SU-DHL-6 (cell line): ENCODE measurements around the gene RSPH9.

ENCODE experiments used
- H2AFZ ChIP-seq: fragments of 200-600 bp; sonication (generic); 2 replicates; pipeline ENCODE4 v1.6.1; 2014; ENCODE audit warnings: low read depth, mild to moderate bottlenecking, moderate library complexity, mixed read lengths, antibody characterized with exemption, low read length; ENCODE audit not compliant: severe bottlenecking
- H3F3A ChIP-seq: fragments of 200-600 bp; shearing (Covaris generic); 2 replicates; pipeline ENCODE4 v1.6.0; 2016; ENCODE audit warnings: antibody characterized with exemption, mild to moderate bottlenecking; ENCODE audit not compliant: insufficient read depth
- H3K27ac ChIP-seq: fragments of 200-600 bp; sonication (generic); 2 replicates; pipeline ENCODE4 v1.5.1; 2016; ENCODE audit warnings: low read depth, mild to moderate bottlenecking, low read length, moderate library complexity, mixed read lengths
- H3K27me3 ChIP-seq: fragments of 200-600 bp; sonication (generic), shearing (Covaris generic); 2 replicates; pipeline ENCODE4 v1.6.0; 2014; ENCODE audit warnings: mild to moderate bottlenecking, low read length
- H3K36me3 ChIP-seq: fragments of 200-600 bp; sonication (generic); 2 replicates; pipeline ENCODE4 v1.6.1; 2014; ENCODE audit warnings: mild to moderate bottlenecking, low read length, mixed read lengths
- H3K4me2 ChIP-seq: fragments of 300-600, 200-600 bp; shearing (Covaris generic), sonication (generic); 2 replicates; pipeline ENCODE4 v1.6.0; 2014; ENCODE audit warnings: low read length, low read depth, mild to moderate bottlenecking; ENCODE audit not compliant: poor library complexity, severe bottlenecking
- H3K4me3 ChIP-seq: fragments of 200-600 bp; sonication (generic); 2 replicates; pipeline ENCODE4 v1.5.1; 2014; ENCODE audit warnings: antibody characterized with exemption, low read length, mild to moderate bottlenecking, mixed read lengths; ENCODE audit not compliant: insufficient read depth, poor library complexity, severe bottlenecking
- H3K79me2 ChIP-seq: fragments of 200-600 bp; sonication (generic); 2 replicates; pipeline ENCODE4 v1.6.1; 2014; ENCODE audit warnings: mild to moderate bottlenecking, low read length, moderate library complexity; ENCODE audit not compliant: insufficient read depth
- H3K9ac ChIP-seq: fragments of 200-600 bp; sonication (generic); 2 replicates; pipeline ENCODE4 v1.7.0; 2014; ENCODE audit warnings: mild to moderate bottlenecking, low read length
- H3K9me2 ChIP-seq: fragments of 200-600 bp; sonication (generic); replicated peaks from 2 replicates; pipeline ENCODE4 v1.6.1; 2014; ENCODE audit warnings: low read length; ENCODE audit not compliant: insufficient read depth
- H3K9me3 ChIP-seq: fragments of 200-600 bp; sonication (generic); 2 replicates; pipeline ENCODE4 v1.6.1; 2014; ENCODE audit warnings: low read length, mixed read lengths; ENCODE audit not compliant: insufficient read depth
- H4K20me1 ChIP-seq: fragments of 200-600 bp; sonication (generic); 2 replicates; pipeline ENCODE4 v1.6.1; 2014; ENCODE audit warnings: low read depth, mild to moderate bottlenecking, antibody characterized with exemption, low read length, moderate library complexity, mixed read lengths
- EZH2phosphoT487 ChIP-seq: fragments of 200-600 bp; sonication (generic), shearing (Covaris generic); conservative IDR thresholded peaks from 2 replicates; pipeline ENCODE4 v1.6.1; 2018; ENCODE audit warnings: mild to moderate bottlenecking, antibody characterized with exemption, low read length, moderate library complexity, mixed read lengths
- TF ChIP-seq, protein P1 (sequence below): fragments of 200-600 bp; sonication (generic); IDR thresholded peaks from one replicate; pipeline ENCODE4 v1.5.1; 2017; ENCODE audit warnings: antibody characterized with exemption, mild to moderate bottlenecking, low read length, moderate library complexity; ENCODE audit not compliant: insufficient read depth, poor library complexity, severe bottlenecking

RSPH9 gene

DNA sequence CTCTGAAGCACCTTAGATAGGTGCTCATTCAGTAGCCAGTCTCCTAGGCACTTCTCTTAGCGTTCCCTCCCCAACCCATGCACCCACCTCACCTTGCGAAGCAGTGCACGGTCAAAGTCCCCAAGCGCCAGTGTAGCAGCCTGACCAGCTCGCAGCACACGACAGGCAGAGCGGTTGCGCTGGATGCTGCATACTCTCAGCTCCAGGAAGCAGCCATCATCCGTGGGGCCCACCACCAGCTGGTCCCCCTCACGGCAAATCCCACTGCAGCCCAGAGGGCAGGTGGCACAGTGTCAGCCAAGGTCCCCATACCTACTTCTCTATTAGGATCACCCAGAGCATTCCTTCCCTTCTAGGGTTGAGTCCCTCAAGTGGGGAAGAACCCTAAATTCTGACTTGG lies 22.3 kb upstream of the RSPH9 start:
- H2AFZ ChIP-seq, result no peak overlapping the region
- 0 out of 2 replicates have a peak, but pooled peaks cover 6% of the 10 kb centered on the region for H3K36me3 ChIP-seq
- H3K27ac ChIP-seq, result no peak overlapping the region
- no peaks in the 10 kb centered on the region for H3K9me3 ChIP-seq
- no peaks in the 10 kb centered on the region for H3K9me2 ChIP-seq
- no peak overlapping the region for H3K9ac ChIP-seq
- no peaks in the 10 kb centered on the region for H3K27me3 ChIP-seq
- H3K4me2 ChIP-seq, result no peak overlapping the region
- no peak overlapping the region for H3K4me3 ChIP-seq
- TF ChIP-seq, protein P1, sequence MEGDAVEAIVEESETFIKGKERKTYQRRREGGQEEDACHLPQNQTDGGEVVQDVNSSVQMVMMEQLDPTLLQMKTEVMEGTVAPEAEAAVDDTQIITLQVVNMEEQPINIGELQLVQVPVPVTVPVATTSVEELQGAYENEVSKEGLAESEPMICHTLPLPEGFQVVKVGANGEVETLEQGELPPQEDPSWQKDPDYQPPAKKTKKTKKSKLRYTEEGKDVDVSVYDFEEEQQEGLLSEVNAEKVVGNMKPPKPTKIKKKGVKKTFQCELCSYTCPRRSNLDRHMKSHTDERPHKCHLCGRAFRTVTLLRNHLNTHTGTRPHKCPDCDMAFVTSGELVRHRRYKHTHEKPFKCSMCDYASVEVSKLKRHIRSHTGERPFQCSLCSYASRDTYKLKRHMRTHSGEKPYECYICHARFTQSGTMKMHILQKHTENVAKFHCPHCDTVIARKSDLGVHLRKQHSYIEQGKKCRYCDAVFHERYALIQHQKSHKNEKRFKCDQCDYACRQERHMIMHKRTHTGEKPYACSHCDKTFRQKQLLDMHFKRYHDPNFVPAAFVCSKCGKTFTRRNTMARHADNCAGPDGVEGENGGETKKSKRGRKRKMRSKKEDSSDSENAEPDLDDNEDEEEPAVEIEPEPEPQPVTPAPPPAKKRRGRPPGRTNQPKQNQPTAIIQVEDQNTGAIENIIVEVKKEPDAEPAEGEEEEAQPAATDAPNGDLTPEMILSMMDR, result no peak
- TF ChIP-seq EZH2phosphoT487, result no peak
- H4K20me1 ChIP-seq, result no peaks in the 10 kb centered on the region
- H3K79me2 ChIP-seq, result peaks cover 9% of the 10 kb centered on the region
- H3F3A ChIP-seq, result peaks cover 27% of the 10 kb centered on the region

DNA sequence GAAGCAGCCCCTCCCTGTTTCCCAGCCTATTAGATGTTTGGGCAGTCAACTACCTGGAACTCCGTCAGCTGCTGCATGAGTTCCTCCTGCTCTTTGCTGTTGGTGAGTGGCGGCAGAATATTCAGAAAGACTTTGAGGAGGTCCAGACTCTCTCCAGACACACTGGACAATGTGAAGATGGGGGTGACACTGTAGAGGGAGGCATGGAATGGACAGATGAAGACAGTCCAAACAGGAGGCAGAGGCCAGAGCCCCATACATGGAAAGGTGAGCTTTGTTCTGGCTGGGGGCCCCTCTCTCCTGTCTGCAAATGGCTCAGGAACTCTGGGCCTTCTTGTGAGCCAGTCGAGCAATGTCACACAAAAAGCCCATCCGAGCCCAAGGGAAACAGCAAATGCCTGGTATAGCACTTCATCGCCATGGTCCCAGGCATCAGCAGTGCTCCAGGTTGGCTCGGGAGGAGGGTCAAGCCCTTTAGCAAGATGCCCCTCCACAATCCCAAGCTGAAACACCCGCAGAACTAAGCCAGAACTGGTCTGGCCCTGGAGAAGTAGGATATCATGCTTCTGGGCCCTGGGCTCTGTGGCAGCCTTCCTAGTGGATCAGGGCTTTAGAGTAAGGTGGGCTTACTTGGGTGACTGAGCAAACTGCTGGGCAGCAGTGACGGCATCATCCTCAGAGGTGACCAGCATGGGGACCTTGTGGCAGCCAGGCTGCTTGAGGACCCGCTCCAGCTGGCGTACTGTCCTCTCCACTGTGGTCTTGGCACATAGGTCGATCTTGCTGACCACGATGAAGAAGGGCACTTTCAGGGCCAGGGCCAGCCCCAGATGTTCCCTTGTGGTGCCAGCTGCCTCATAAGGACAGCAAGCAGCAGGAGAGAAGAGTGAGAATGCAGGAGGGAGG lies 20.7 kb upstream of the RSPH9 start:
- no peak overlapping the region for H2AFZ ChIP-seq
- no peaks in the 10 kb centered on the region for H4K20me1 ChIP-seq
- H3K4me3 ChIP-seq, result no peak overlapping the region
- no peaks in the 10 kb centered on the region for H3K9me2 ChIP-seq
- H3K79me2 ChIP-seq, result peaks cover 20% of the 10 kb centered on the region
- TF ChIP-seq, protein P1, result no peak
- TF ChIP-seq EZH2phosphoT487, result no peak
- H3K27me3 ChIP-seq, result no peaks in the 10 kb centered on the region
- H3K9me3 ChIP-seq, result no peaks in the 10 kb centered on the region
- no peak overlapping the region for H3K27ac ChIP-seq
- no peak overlapping the region for H3K9ac ChIP-seq
- H3F3A ChIP-seq, result peaks cover 19% of the 10 kb centered on the region
- H3K36me3 ChIP-seq, result 0 out of 2 replicates have a peak, but pooled peaks cover 6% of the 10 kb centered on the region
- H3K4me2 ChIP-seq, result no peak overlapping the region

DNA sequence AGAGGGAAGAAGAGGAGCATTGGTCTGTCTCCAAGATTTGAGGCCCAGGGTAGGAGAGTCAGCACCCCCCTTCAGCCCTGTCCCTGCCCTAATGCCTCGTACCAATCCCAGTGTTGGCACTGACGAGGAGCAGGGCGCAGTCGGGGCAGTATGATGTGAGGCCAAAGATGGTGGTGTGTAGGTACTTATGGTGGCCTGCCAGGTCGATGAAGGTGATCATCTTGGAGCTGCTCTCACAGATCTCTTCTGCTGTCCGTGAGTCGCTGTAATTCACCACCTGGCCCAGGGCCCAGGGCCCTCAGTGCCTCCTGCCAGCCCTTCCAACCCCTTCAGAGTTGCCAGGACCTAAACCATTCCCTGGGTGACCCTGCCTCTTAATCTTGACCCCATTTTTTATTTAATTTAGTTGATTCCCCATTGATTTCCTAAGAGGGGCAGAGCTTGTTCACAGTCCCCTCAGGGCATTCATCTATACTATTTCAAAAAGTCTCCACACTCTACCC lies 20.0 kb upstream of the RSPH9 start:
- H3K9me2 ChIP-seq, result no peaks in the 10 kb centered on the region
- 0 out of 2 replicates have a peak, but pooled peaks cover 4% of the 10 kb centered on the region for H3K36me3 ChIP-seq

More for the DNA sequence above, 20.0 kb upstream of the RSPH9 start:
- no peak overlapping the region for H3K4me2 ChIP-seq
- peaks cover 12% of the 10 kb centered on the region for H3F3A ChIP-seq
- H3K9me3 ChIP-seq, result no peaks in the 10 kb centered on the region
- H3K79me2 ChIP-seq, result peaks cover 20% of the 10 kb centered on the region
- no peak overlapping the region for H3K4me3 ChIP-seq
- no peak overlapping the region for H3K9ac ChIP-seq
- TF ChIP-seq EZH2phosphoT487, result no peak
- TF ChIP-seq, protein P1, result no peak
- no peak overlapping the region for H3K27ac ChIP-seq
- no peak overlapping the region for H2AFZ ChIP-seq
- no peaks in the 10 kb centered on the region for H4K20me1 ChIP-seq
- no peaks in the 10 kb centered on the region for H3K27me3 ChIP-seq
